GM19023 (cell line): ENCODE measurements around the gene DKK3.

Experiments
- ATAC-seq: cut with Tn5 transposase; IDR thresholded peaks from one replicate; pipeline ENCODE4 v1.9.1; 2021; ENCODE audit warnings: mild to moderate bottlenecking, moderate library complexity; ENCODE audit not compliant: unreplicated experiment

DKK3 gene

DNA sequence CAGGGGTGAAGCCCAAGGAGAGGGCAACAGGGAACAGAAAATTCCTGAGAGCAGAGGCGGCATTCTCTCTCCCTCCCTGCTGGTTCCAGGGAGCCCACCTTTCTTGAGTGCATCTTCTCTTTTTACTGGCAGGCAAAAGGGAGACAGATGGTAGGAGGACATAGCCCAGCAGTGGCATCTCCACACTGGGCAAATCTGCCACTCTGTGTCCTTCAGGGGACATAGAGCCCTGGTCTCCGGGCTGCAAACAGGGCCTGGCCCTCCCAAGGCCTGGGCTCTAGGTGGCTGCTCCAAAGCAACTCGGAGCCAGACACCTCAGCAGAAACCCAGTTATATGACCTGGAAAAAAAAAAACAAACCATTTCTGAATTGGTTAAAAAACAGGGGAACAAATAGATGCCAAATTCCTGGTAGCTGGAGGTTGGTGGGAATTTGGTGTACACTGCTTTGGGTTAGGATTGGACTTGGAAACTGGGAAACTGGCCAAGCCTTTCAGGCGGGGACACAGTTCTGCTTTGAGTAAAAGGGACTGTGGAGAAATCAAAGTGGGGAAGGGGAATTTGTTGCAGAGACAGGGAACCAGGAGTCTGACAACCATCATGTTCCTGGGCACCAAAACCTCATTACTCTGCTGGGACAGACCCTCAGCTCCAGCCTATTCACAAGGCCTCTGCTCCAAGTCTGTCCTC is 23.6 kb upstream of the DKK3 start:
- no peak for ATAC-seq

DNA sequence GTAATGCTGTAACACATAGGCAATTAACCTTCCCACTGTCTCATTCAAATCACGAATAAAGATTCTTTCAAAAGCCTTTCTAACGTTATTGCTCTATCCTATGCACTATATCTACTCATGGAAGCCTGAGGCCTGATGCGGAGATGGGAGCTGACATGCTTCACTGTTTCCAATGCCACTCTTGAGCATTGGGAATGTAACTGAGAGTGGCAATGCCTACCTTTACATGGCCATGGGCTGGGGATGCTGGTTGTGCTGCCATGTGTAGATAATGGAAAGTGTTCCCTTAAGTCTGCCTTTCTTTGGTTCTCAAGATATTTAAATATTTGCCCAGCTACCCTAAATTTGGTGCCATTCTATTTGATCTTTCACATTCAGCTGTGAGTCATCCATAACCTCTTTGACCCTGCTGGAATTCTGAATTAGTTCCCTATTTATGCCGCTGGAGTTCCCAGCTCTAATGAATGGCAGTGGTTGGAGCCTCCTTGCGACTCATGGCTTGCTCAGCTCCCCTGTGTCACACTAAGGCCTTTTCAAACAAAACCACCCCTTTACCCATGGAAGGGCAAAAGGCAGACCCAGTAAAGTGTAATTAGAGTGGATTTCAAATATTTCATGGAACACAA is 21.4 kb upstream of the DKK3 start:
- ATAC-seq: no peak

DNA sequence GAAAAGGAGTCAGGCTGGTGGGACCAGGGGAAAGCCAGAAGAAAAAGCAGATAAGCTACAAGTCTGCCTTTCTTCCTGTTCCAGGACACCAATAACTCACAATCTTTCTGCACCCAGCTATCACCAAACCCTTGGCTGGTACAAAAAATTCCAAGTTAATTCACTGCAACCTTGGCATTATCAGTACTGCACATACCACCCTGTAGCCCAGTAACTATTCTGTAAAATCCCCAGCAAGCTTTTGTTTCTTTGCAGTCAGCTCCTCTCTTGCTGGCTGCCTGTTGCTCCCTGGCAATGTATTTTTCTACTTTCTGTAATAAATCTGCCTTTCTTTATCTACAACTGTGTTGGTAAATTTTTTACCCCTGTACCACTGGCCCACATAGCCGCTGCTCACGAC is 20.7 kb upstream of the DKK3 start:
- ATAC-seq: no peak

DNA sequence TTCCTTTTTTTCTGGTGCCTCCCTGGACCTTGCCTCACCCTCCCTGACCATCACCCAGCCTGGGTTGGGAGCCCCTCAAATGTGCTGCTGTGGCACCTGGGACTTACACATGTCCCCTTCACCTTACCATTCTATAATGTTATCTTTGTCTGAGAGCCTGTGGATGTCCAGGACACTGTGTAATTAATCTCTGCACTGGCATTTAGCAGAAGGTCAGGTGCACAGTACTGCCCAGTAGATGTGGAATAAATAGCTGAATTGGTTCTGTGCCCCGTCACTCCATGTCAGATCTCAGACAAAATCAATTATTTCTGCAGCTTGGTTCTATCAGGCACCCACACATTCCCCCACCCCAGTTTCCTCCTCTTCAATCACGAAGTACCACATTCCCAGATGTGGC is 19.9 kb upstream of the DKK3 start:
- no peak for ATAC-seq

DNA sequence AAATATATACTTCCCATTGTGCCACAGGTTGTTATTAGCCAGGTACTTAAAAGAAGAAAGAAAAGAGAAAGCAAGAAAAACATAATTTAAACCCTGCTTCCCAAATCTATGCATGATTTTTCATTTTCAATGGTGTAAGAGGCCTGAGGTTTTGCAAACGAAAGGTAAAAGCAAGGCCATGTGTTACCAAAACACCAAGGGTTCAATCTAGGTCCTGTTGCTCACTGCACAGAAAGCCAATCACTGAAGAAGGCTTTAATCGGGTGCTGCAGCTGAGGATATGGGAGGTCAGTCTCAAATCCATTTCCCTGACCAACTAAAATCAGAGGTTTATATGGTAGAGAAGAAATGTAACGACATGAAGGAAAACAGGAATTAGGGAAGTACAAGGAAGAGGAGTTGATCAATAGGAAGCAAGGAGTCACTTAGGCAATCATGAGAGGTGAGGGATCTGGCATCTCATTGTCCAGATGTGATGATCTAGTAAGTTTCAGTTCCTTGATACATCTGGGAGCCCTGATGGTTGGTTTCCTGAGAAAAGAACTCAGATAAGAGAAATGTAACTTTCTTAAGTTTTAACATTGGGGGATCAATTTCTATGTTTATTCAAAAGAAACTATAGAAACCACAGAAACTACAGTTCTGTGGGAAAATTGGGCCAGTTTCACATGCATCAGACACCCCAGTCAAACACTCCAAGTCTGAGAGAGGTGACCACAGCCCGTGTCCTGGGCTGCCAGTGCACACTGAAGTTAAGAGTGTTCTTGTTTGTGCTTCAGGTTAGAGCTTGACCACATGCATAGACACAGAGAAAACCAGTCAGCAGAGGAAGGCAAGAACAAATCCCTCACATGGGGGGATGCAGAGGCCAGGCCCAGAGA is 18.1 kb upstream of the DKK3 start:
- ATAC-seq: no peak

DNA sequence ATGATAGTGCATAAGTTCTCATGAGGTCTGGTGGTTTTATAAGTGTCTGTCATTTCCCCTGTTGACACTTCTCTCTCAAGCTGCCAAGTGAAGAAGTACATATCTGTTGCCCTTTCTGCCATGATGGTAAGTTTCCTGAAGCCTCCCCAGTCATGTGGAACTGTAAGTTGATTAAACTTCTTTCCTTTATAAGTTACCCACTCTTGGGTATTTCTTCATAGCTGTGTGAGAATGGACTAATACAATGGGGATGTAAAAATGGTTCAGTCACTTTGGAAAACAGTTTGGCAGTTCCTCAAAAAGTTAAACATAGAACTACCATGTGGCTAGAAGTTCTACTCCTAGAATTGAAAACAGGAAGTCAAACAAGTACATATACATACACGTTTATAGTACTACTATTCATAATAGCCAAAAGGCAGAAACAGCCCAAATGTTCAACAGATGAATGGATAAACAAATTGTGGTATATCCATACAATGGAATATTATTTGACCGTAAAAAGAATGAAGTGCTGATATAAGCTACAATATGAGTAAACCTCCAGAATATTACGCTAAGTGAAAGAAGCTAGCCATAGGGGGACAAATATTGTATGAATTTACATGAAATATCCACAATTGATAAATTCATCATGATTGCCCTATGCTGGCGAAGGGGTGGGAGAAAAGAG is 16.0 kb upstream of the DKK3 start:
- no peak for ATAC-seq

DNA sequence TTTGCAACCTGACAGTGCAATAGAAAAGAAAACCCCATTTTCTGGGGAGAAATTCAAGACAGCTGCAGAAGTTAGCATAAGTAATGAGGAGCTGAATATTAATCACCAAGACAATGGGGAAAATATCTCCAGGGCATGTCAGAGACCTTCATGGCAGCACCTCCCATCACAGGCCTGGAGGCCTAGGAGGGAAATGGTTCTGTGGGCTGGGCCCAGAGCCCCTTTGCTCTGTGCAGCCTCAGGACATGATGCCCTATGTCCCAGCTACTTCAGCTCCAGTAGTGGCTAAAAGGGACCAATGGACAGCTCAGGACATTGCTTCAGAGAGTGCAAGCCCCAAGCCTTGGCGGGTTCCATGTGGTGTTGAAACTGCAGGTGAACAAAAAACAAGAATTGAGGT is 14.6 kb upstream of the DKK3 start:
- ATAC-seq: no peak

DNA sequence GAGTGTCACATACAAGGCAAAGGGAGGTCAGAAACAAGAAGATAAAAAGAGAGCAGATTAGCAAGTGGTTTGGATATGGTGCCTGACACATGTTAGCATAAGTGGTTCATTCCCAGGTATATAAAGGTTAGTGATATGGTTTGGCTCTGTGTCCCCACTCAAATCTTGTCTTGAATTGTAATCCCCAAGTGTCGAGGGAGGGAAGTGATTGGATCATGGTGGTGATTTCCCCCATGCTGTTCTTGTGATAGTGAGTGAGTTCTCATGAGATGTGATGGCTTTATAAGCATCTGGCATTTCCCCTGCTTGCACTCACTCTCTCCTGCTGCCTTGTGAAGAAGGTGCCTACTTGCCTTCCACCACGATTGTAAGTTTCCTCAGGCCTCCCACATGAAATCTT is 12.1 kb upstream of the DKK3 start:
- no peak for ATAC-seq

DNA sequence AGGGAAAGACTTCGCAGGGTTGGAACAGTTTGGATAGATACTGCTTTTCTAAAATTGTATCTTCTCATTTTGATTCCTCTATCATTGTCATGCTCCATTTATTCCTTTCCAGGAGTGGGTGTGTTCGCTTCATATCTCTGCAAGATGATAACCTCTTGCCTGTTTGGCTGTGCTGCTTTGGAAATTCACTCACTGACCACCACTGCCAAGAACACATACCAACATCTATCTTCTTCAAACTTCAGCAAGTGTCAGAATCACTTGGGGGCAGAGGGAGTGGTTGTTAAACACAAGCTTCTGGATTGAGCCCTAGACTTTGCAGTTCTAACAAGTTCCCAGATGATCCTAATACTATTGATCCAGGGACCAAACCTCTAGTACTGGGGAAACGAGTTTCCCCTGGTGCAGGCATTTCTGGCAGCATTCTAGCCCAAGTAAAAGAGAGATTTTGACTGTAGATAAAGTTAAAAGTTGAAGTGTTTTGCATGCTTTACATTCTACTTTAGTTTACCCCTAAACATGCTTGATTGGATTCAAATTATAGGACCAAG is 11.5 kb upstream of the DKK3 start:
- no peak for ATAC-seq

DNA sequence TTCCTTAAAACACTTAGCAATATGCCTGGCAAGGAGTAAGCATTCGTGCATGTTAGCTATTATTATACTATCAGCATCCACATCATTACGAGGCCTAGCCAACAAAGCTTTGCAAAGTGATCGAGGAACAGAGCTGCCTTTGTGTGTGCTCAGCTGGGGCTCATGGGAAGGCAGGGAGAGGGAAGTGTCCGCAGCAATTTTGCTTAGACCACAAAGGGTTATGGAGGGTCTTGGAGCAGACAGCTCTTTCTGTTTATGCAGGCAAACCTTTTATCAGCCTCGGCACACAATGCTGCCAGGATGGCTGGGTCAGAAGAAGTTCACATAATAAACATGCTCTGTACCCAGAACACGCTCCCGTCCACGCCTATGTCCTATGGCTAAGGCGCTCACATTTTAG is 10.9 kb upstream of the DKK3 start:
- no peak for ATAC-seq

DNA sequence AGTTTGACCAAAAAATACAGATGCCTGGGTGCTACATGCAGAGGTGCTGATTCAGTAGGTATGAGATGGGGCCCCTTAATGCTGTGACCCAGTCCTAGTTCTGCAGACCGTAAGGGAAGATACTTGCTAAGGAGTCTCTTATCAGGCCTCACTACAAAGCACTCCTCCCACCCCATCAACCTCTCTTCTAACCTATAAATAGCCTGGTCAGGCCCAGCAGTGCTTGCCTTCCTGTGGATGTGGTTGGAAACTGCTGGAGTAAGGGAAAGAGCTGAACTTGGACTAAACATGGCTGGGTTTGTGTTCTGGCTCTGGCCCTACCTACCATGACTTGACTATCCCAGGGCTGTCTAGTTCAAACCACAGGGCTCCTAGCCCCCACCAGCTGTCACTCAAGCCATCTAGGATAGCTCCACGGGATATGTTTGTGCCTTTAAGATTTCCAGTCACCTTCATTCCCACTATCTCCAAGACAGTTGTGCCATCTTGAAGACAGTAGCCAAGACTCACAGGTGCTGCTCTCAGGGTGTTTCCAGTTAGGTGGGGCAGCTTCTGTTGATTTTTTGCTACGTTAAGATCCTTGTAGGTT is 9.5 kb upstream of the DKK3 start:
- no peak for ATAC-seq

DNA sequence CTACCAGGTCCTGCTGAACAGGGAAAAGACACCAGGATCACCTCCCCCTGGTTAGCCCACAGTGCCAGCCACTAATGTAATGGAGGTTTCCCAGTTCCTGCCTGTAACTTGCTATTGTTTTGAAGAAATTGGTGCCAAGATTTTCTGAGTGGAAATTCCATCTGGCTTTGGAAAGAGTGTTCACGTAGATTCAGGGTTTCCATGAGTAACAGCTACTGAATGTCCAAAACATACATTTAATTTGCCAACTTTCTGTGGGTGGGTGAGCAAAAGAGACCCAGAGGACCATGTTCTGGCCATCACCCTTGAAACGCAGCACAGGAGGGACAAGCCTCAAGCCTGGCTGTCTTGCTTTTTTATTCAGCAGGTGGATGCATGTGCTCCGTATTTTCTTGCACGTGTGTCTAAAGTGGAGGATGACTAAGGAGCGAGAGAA is 8.8 kb upstream of the DKK3 start:
- ATAC-seq: no peak

DNA sequence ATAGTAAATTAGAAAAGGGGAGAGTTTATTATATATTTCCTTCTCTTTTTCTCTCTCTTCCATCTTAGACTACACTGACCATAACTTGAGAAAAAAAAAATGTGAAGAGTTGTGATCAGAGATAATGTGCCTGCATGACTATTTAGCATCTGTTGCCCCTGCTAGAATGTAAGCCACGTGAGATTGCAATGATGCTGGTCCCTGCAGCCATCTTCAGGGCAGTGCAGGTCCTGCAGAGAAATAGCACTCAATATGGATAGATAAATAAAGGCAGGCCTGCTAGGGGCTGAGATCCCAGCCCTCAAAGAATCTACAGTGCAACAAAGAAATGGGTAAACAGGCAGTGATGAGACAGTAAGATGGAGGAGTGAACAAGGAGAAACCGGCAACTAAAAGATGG is 7.8 kb upstream of the DKK3 start:
- no peak for ATAC-seq

DNA sequence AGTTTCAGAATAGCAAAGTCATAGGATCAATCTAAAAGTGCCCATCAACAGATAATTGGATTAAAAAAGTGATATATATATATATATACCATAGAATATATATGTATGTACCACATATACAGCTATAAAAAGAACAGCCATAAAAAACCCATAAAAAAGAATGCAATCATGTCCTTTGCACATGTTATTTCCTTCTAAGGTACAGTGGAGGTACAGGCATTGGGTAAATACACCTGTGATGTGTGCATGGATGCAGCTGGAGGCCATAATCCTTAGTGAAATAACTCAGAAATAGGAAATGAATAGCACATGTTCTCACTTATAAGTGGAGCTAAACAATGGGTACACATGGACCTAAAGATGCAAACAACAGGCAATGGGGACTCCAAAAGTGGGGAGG is 7.1 kb upstream of the DKK3 start:
- ATAC-seq: no peak

DNA sequence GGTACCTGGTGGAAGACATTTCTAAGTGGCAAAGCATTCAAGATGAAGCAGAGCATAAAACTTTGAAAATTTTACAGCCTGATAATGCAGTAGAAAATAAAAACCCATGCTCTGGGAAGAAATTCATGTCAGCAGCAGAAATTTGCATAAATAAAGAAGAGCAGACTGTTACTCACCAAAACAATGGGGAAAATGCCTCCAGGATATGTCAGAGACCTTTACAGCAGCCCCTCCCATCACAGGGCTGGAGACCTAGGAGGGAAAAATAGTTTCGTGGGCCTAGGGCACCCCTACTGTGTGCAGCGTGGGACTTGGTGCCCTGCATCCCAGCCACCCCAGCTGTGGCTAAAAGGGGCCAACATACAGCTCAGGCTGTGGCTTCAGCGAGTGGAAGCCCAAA is 5.4 kb upstream of the DKK3 start:
- no peak for ATAC-seq

DNA sequence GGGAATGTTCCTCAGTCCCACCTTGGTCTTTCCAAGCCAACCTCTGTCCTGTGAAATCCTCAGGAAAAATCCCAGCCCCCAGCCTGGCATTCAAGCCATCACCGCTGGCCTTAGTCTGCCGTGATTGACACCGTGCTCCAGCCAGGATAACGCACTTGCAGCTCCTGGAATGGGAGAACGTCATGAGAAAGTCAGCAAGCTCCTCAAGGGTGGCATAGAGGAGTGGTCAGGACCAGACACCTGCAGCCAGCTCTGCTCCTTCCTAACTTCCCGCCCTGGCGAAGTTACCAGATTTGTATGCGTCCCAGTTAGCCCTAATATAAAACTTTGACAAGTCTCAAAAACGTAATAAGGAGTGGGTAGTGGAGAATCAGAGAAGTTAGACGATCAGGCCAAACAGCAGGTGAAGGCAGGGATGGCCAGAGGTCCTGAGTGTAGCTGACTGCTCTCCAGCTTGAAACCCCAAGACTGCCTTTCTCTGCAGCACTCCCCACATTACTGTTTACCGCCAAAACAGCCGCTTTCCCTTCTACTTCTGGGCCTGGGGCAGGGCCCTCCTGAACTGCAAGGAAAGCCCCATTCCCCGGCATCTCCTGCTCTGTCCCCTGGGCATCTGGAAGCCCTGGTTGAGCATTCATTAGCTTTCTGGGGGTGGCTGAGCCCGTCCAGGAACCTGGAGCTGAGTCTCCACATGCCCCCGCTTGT is 1.3 kb upstream of the DKK3 start:
- no peak for ATAC-seq

DNA sequence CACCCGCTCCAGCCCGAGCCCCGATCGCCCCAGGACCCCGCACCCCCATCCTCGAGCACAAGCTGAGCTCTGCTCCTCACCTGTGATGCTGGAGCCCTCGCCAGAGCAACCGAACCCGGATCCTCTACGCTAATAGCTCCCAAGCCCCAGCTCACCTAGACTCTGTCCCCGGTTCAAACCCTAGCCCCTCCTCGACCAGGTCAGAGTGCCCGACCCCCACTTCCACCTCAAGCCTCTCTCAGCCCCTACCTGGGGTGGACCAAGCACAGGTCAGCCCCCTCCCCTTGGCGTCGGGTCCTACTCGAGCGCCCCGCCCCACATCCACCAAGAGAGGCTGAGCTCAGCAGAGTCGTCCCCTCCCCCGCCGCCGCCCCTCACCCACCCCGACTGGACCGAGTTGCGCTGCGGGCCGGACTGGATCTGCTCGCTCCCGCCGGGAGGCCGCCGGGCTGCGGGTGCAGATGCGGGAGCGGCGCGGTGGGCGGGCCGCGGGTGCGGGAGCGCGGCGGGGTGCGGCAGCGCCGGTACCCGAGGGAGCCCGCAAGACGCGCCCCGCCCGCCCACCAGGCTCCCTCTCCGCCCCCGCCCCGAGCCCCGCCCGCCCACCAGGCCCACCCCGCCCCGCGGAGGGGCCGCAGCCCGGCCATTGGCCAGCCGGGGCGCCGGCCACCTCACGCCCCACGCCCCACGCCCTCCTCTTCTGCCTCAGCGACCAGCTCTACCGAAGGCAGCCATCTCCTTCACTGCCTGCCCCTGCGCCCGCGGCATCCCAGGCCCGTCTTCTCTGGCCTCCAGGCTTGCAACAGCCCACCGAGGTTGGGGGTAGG is 577 bp upstream of the DKK3 start:
- no peak for ATAC-seq

DNA sequence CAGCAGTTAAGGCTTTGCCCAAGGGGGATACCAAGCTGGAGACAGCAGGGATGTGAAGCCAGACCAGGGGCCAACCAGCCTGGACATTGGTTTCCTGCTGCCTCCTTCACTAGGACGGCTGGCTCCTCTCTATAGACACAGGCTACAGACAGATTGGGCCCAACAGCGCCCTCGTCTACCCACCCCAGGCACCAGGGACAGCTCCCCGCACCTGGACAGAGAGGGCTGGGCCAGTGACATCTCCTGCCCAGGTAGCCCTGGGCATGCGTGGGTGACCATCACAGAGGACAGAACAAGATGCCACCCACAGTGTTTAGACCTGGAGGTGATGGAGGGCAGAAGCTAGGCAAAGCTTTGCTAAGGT is 1.2 kb downstream of the DKK3 start:
- no peak for ATAC-seq

DNA sequence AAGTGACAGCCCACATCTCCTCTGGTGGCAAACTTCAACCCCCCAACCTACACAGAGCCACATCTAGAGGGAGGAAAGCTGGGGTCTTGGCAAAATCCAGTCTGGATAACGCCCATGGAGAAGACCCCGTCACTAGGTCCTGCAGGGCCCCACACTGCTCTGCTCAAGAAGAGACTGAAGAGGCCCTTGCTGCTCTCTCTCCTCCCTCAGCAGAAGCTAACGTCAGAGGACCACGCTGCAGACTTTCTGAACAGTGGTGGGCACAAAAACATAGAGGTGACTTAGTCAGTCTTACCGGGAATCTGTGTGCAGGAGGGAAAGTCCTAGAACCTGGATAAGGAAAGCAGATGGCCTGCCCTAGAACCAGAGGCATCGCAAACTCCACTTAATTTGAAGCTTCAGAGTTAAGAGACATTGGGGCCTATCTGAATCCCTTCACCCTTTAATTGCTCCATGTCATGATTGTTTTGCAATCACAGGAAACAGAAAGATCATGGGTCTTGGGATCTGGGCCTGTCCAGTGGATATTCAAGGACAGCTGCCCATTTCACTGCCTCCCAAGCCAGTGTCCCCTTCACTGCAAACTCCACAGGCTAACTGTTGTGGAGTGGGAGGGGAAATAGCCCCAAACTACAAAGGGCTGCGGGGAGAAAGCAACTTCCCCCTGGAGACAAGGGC is 1.7 kb downstream of the DKK3 start:
- ATAC-seq: no peak
